ENCODE data around the gene DIPK1C. TPM values are rescaled to one million over a fixed set of nuclear protein-coding genes. Genes with fewer than 3 reads are reported as not detected.

Gene DIPK1C
- total and polyA plus RNA-seq, 10 of the 15 experiments (the other 5 are each of a cell fraction or from before 2014, with no cell fraction given) = not detected

DNA sequence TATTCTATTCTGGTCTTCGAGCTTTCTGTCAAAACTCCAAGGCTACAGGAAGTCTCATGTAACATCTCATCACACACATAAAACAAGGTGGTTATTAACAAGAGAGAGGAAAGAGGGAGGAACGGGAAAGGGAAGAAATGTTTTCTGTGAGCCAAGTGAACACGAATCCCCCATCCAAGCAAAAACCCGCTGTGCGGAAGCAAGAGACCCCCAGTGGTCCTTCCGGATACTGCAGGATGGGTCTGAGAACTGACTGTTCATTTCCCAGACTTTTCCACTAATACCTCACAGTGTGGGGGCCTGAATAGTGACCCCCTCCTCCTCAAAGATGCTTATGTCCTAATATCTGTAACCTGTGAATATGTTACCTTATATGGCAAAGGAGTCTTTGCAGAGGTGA is 19.0 kb upstream of the DIPK1C start:
- POLR2A ChIA-PET = no interaction called here
- H4K20me1 ChIP-seq (ENCODE audit: control insufficient read depth, insufficient read depth) = no peaks in the 10 kb centered on the region
- H3K9me3 ChIP-seq (replicated peaks; ENCODE audit: control insufficient read depth, insufficient read depth, low read length) = no peaks in the 10 kb centered on the region
- in situ Hi-C loops (cut with MboI) = no loop called here
- H3K79me2 ChIP-seq (ENCODE audit: control insufficient read depth, insufficient read depth, low read length) = no peaks in the 10 kb centered on the region
- H3K9ac ChIP-seq (ENCODE audit: control insufficient read depth, insufficient read depth, low read length) = no peak overlapping the region
- 25% methylated on average over 6 of the region's 6 CpGs for WGBS (ENCODE audit: insufficient coverage, insufficient replicate concordance, low lambda C conversion rate, missing lambda C conversion rate)
- TF ChIP-seq, protein P1, sequence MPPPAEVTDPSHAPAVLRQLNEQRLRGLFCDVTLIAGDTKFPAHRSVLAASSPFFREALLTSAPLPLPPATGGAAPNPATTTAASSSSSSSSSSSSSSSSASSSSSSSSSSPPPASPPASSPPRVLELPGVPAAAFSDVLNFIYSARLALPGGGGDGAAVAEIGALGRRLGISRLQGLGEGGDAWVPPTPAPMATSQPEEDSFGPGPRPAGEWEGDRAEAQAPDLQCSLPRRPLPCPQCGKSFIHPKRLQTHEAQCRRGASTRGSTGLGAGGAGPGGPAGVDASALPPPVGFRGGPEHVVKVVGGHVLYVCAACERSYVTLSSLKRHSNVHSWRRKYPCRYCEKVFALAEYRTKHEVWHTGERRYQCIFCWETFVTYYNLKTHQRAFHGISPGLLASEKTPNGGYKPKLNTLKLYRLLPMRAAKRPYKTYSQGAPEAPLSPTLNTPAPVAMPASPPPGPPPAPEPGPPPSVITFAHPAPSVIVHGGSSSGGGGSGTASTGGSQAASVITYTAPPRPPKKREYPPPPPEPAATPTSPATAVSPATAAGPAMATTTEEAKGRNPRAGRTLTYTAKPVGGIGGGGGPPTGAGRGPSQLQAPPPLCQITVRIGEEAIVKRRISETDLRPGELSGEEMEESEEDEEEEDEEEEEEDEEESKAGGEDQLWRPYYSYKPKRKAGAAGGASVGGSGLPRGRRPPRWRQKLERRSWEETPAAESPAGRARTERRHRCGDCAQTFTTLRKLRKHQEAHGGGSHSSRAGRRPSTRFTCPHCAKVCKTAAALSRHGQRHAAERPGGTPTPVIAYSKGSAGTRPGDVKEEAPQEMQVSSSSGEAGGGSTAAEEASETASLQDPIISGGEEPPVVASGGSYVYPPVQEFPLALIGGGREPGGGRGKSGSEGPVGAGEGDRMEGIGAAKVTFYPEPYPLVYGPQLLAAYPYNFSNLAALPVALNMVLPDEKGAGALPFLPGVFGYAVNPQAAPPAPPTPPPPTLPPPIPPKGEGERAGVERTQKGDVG (CRISPR knock-in tag; IDR thresholded peaks at IDR 0.05) = no peak
- TF ChIP-seq, protein P2, sequence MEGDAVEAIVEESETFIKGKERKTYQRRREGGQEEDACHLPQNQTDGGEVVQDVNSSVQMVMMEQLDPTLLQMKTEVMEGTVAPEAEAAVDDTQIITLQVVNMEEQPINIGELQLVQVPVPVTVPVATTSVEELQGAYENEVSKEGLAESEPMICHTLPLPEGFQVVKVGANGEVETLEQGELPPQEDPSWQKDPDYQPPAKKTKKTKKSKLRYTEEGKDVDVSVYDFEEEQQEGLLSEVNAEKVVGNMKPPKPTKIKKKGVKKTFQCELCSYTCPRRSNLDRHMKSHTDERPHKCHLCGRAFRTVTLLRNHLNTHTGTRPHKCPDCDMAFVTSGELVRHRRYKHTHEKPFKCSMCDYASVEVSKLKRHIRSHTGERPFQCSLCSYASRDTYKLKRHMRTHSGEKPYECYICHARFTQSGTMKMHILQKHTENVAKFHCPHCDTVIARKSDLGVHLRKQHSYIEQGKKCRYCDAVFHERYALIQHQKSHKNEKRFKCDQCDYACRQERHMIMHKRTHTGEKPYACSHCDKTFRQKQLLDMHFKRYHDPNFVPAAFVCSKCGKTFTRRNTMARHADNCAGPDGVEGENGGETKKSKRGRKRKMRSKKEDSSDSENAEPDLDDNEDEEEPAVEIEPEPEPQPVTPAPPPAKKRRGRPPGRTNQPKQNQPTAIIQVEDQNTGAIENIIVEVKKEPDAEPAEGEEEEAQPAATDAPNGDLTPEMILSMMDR (IDR thresholded peaks at IDR 0.05 in 2 of 3, conservative IDR thresholded peaks at IDR 0.05 in 1 of 3; ENCODE audit: control insufficient read depth in 2 of 3, extremely low read depth in 1 of 3, insufficient read depth in 1 of 3, low read depth in 3 of 3, low read length in 3 of 3) = peak; percentile 43 to 68 (median 60); a peak in 5 of 6 replicates
- TF ChIP-seq MEF2A (IDR thresholded peaks at IDR 0.05; ENCODE audit: insufficient read depth, low read depth, low read length) (no peak), RAD21 (IDR thresholded peaks at IDR 0.05; ENCODE audit: insufficient read depth, low read depth, low read length) (peak; percentile 27), GABPA (IDR thresholded peaks at IDR 0.05; ENCODE audit: low read depth) (no peak), BRCA1 (IDR thresholded peaks at IDR 0.05; ENCODE audit: low read depth, low read length) (no peak)
- TF ChIP-seq, protein P3, sequence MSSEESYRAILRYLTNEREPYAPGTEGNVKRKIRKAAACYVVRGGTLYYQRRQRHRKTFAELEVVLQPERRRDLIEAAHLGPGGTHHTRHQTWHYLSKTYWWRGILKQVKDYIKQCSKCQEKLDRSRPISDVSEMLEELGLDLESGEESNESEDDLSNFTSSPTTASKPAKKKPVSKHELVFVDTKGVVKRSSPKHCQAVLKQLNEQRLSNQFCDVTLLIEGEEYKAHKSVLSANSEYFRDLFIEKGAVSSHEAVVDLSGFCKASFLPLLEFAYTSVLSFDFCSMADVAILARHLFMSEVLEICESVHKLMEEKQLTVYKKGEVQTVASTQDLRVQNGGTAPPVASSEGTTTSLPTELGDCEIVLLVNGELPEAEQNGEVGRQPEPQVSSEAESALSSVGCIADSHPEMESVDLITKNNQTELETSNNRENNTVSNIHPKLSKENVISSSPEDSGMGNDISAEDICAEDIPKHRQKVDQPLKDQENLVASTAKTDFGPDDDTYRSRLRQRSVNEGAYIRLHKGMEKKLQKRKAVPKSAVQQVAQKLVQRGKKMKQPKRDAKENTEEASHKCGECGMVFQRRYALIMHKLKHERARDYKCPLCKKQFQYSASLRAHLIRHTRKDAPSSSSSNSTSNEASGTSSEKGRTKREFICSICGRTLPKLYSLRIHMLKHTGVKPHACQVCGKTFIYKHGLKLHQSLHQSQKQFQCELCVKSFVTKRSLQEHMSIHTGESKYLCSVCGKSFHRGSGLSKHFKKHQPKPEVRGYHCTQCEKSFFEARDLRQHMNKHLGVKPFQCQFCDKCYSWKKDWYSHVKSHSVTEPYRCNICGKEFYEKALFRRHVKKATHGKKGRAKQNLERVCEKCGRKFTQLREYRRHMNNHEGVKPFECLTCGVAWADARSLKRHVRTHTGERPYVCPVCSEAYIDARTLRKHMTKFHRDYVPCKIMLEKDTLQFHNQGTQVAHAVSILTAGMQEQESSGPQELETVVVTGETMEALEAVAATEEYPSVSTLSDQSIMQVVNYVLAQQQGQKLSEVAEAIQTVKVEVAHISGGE (CRISPR knock-in tag; IDR thresholded peaks at IDR 0.05) = no peak
- H3K36me3 ChIP-seq (ENCODE audit: control insufficient read depth in 2 of 2, insufficient read depth in 2 of 2, low read length in 1 of 2) = no peaks in the 10 kb centered on the region
- H2AFZ ChIP-seq (ENCODE audit: control insufficient read depth, low read depth, low read length) = no peak overlapping the region
- no peak overlapping the region for H3K4me2 ChIP-seq (ENCODE audit: control insufficient read depth, insufficient read depth)
- H3K4me3 ChIP-seq = no peak overlapping the region
- SMC1A ChIA-PET (ENCODE audit: uncharacterized antibody, unreplicated experiment) = no interaction called here
- RAD21 ChIA-PET (ENCODE audit: unreplicated experiment) = no interaction called here
- H3K4me1 ChIP-seq (ENCODE audit: control insufficient read depth, insufficient read depth, low read length) = no peaks in the 10 kb centered on the region
- CTCF ChIA-PET = interaction anchor here (0.6 kb wide), 1 partner anchor 111 kb away, joined by 3 read pairs; no protein-coding TSS in a partner anchor
- intact Hi-C loops (cut with micrococcal nuclease; ENCODE audit: unreplicated experiment) = loop anchor here (5.0 kb wide), 1 partner anchor 279 kb away; no protein-coding TSS in a partner anchor
- H3K27me3 ChIP-seq (replicated peaks in 1 of 2; ENCODE audit: control insufficient read depth in 2 of 2, insufficient read depth in 2 of 2, low read length in 1 of 2) = peaks cover 0 to 4% of the 10 kb centered on the region in 2 experiments; a peak in 3 of 4 replicates
- ATAC-seq (peak; percentile 76), FAIRE-seq (no peak), DNase-seq (ENCODE audit: low read depth, low spot score) (no peak)
- no TSS peak for BruUV-seq (replicated peaks)
- H3K27ac ChIP-seq (ENCODE audit: control insufficient read depth, insufficient read depth) = no peak overlapping the region
